ENCODE data around the gene MAP3K6.
"Not testable (repeated sequence)": the region's sequence is repeated elsewhere in the genome, so short reads cannot be mapped to it uniquely, and the experiment has no call there.

The MAP3K6 gene

DNA sequence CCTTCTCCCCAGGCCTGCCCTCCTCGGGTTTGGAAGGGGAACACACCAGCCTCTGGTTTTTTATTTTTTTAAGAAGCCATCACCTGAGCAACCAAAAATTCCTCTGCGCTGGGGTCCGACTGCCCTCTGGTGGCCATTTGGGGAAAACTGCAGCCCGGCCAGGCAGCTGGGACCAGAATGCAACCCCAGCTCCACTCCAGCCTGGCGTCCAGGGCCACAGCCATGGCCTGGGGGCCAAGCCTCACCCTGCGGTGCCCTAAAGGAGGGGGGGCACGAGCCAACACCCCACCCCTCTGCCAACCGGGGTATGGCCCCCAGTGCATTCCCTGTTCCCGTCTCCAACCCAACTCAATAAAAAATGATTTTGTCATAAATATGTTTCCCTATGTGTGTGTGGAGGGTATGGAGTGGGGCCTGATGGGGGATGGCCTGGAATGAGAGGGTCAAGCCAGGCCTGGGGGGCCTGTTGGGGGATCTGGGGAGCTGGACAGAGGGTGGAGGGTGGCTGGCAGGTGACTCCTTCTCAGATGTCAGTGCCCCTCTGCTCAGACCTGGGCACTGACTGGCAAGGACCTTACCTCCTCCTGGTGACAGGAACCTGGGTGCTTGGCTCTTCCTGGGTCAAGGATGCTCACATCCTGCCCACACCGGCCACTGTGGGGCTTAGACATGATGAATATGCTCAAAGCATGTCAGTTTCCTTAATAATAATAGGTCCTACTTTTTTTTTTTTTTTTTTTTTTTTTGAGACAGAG, 28.9 kb upstream of the MAP3K6 start:
- Histone ChIP-seq H3K9ac (ENCODE audit: low read length) (no peak overlapping the region), H3K27me3 (ENCODE audit: control insufficient read depth in 1 of 2, insufficient read depth in 2 of 2, low read length in 2 of 2) (no peaks in the 10 kb centered on the region), H3K4me3 (ENCODE audit: low read depth in 1 of 2, low read length in 2 of 2) (no peak overlapping the region), H3K36me3 (ENCODE audit: insufficient read depth, low read length) (no peaks in the 10 kb centered on the region), H3K9me3 (ENCODE audit: low read length) (no peaks in the 10 kb centered on the region), H3K27ac (ENCODE audit: low read depth, low read length) (no peak overlapping the region), H3K4me1 (ENCODE audit: insufficient read depth, low read length) (peaks cover 24% of the 10 kb centered on the region)

GRCh38 chr1:27394925-27395324, 28.2 kb upstream of the MAP3K6 start:
- peaks cover 17% of the 10 kb centered on the region for H3K4me1 ChIP-seq (ENCODE audit: insufficient read depth, low read length)
- H3K4me3 ChIP-seq (ENCODE audit: low read depth in 1 of 2, low read length in 2 of 2) = no peak overlapping the region
- no peaks in the 10 kb centered on the region for H3K36me3 ChIP-seq (ENCODE audit: insufficient read depth, low read length)
- H3K27me3 ChIP-seq (ENCODE audit: control insufficient read depth in 1 of 2, insufficient read depth in 2 of 2, low read length in 2 of 2) = no peaks in the 10 kb centered on the region
- no peak overlapping the region for H3K27ac ChIP-seq (ENCODE audit: low read depth, low read length)
- H3K9ac ChIP-seq (ENCODE audit: low read length) = no peak overlapping the region
- no peaks in the 10 kb centered on the region for H3K9me3 ChIP-seq (ENCODE audit: low read length)

DNA sequence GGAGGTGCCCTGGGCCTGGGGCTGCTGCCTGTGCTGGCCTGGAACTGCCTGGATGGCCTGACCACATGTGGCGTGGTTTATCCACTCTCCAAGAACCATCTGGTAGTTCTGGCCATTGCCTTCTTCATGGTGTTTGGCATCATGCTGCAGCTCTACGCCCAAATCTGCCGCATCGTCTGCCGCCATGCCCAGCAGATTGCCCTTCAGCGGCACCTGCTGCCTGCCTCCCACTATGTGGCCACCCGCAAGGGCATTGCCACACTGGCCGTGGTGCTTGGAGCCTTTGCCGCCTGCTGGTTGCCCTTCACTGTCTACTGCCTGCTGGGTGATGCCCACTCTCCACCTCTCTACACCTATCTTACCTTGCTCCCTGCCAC, 27.5 kb upstream of the MAP3K6 start:
- Histone ChIP-seq H3K4me3 (ENCODE audit: low read depth in 1 of 2, low read length in 2 of 2) (no peak overlapping the region), H3K4me1 (ENCODE audit: insufficient read depth, low read length) (peaks cover 14% of the 10 kb centered on the region), H3K27me3 (ENCODE audit: control insufficient read depth in 1 of 2, insufficient read depth in 2 of 2, low read length in 2 of 2) (no peaks in the 10 kb centered on the region), H3K27ac (ENCODE audit: low read depth, low read length) (no peak overlapping the region), H3K9me3 (ENCODE audit: low read length) (no peaks in the 10 kb centered on the region), H3K9ac (ENCODE audit: low read length) (no peak overlapping the region), H3K36me3 (ENCODE audit: insufficient read depth, low read length) (no peaks in the 10 kb centered on the region)

- Histone ChIP-seq H3K9ac (ENCODE audit: low read length) (no peak overlapping the region), H3K4me3 (ENCODE audit: low read depth in 1 of 2, low read length in 2 of 2) (no peak overlapping the region)
These were observed 27.0 kb upstream of the MAP3K6 start for GRCh38 chr1:27393641-27394281.

DNA sequence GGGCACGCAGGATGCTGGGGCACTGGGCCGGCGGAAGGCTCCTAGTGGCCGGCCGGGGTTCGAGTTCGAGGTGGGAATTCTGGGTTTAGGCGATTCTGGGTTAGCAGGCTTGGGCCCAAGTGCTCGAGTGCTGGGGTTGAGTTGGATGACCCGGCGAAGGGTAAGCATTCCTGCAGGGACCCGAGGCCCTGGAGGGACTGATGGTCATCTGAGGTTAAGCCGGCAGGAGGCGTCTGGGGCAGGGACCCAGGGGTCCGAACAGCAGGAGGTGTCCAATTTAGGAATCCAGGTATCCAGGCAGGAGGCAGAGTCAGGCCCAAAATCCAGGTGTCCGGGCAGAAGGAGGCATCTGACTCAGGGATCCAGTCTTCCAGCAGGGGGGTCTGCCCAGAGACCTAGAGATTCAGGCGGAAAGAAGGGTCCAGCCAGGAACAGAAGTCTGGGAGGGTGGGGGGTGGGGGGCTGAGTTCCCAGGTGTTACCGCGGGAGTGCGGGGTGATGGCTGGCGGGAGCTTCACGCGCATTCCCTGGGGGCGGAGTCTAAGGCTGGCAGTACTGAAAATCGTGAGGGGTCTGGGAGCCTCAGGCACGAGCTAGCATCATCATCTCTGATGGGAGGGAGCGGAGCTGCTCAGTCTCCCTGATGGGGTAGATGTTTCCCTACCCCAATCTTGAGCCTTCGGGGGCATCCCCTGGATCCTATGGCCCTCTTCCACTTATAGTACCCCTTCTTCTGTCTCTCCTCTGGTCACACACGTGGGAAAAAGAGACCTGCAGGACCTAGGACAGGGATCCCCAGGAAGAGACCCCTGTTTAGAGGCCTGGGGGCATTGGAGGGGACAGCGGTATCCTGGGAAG, 26.2 kb upstream of the MAP3K6 start:
- peaks cover 13% of the 10 kb centered on the region for H3K4me1 ChIP-seq (ENCODE audit: insufficient read depth, low read length)
- no peak overlapping the region for H3K9ac ChIP-seq (ENCODE audit: low read length)
- H3K9me3 ChIP-seq (ENCODE audit: low read length) = no peaks in the 10 kb centered on the region
- no peaks in the 10 kb centered on the region for H3K27me3 ChIP-seq (ENCODE audit: control insufficient read depth in 1 of 2, insufficient read depth in 2 of 2, low read length in 2 of 2)
- H3K27ac ChIP-seq (ENCODE audit: low read depth, low read length) = no peak overlapping the region
- H3K4me3 ChIP-seq (ENCODE audit: low read depth in 1 of 2, low read length in 2 of 2) = peak overlapping the region; percentile 8 to 35
- no peaks in the 10 kb centered on the region for H3K36me3 ChIP-seq (ENCODE audit: insufficient read depth, low read length)

More at GRCh38 chr1:27393641-27394281, 27.0 kb upstream of the MAP3K6 start:
- H3K27ac ChIP-seq (ENCODE audit: low read depth, low read length) = no peak overlapping the region
- peaks cover 13% of the 10 kb centered on the region for H3K4me1 ChIP-seq (ENCODE audit: insufficient read depth, low read length)
- H3K9me3 ChIP-seq (ENCODE audit: low read length) = no peaks in the 10 kb centered on the region
- H3K36me3 ChIP-seq (ENCODE audit: insufficient read depth, low read length) = no peaks in the 10 kb centered on the region
- H3K27me3 ChIP-seq (ENCODE audit: control insufficient read depth in 1 of 2, insufficient read depth in 2 of 2, low read length in 2 of 2) = no peaks in the 10 kb centered on the region

- Histone ChIP-seq H3K4me3 (ENCODE audit: low read depth in 1 of 2, low read length in 2 of 2) (peak within 1 kb of the TSS; percentile 8 to 44), H3K9ac (ENCODE audit: low read length) (no peak within 1 kb of the TSS), H3K9me3 (ENCODE audit: low read length) (no peaks in the 10 kb centered on the region), H3K27ac (ENCODE audit: low read depth, low read length) (peak within 1 kb of the TSS; percentile 30), H3K4me1 (ENCODE audit: insufficient read depth, low read length) (peaks cover 13% of the 10 kb centered on the region), H3K27me3 (ENCODE audit: control insufficient read depth in 1 of 2, insufficient read depth in 2 of 2, low read length in 2 of 2) (no peaks in the 10 kb centered on the region), H3K36me3 (ENCODE audit: insufficient read depth, low read length) (no peaks in the 10 kb centered on the region)
These were observed 25.5 kb upstream of the MAP3K6 start, which contains the start of gene GPR3 for GRCh38 chr1:27392096-27392777. TSS of gene GPR3 (plus strand) at chr1:27392622. CDS start at chr1:27393799, 1,177 bp downstream.

GRCh38 chr1:27391511-27392095, 24.8 kb upstream of the MAP3K6 start:
- peak overlapping the region; percentile 8 to 44 for H3K4me3 ChIP-seq (ENCODE audit: low read depth in 1 of 2, low read length in 2 of 2)
- H3K4me1 ChIP-seq (ENCODE audit: insufficient read depth, low read length) = peaks cover 13% of the 10 kb centered on the region
- no peaks in the 10 kb centered on the region for H3K27me3 ChIP-seq (ENCODE audit: control insufficient read depth in 1 of 2, insufficient read depth in 2 of 2, low read length in 2 of 2)
- H3K36me3 ChIP-seq (ENCODE audit: insufficient read depth, low read length) = no peaks in the 10 kb centered on the region
- no peak overlapping the region for H3K9ac ChIP-seq (ENCODE audit: low read length)
- H3K9me3 ChIP-seq (ENCODE audit: low read length) = no peaks in the 10 kb centered on the region
- H3K27ac ChIP-seq (ENCODE audit: low read depth, low read length) = peak overlapping the region; percentile 28

- Histone ChIP-seq H3K27me3 (ENCODE audit: control insufficient read depth in 1 of 2, insufficient read depth in 2 of 2, low read length in 2 of 2) (peaks cover 0 to 3% of the 10 kb centered on the region in 2 donors), H3K36me3 (ENCODE audit: insufficient read depth, low read length) (no peaks in the 10 kb centered on the region), H3K27ac (ENCODE audit: low read depth, low read length) (no peak overlapping the region), H3K4me3 (ENCODE audit: low read depth in 1 of 2, low read length in 2 of 2) (no peak overlapping the region), H3K9ac (ENCODE audit: low read length) (no peak overlapping the region), H3K9me3 (ENCODE audit: low read length) (no peaks in the 10 kb centered on the region), H3K4me1 (ENCODE audit: insufficient read depth, low read length) (peaks cover 13% of the 10 kb centered on the region)
These were observed 21.7 kb upstream of the MAP3K6 start for GRCh38 chr1:27388337-27389005.

DNA sequence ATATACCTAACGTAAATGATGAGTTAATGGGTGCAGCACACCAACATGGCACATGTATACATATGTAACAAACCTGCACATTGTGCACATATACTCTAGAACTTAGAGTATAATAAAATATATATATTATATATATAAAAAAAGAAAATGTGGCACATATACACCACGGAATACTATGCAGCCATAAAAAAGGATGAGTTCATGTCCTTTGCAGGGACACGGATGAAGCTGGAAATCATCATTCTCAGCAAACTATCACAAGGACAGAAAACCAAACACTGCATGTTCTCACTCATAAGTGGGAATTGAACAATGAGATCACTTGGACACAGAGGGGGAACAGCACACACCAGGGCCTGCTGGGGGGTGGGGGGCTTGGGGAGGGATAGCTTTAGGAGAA, 18.0 kb upstream of the MAP3K6 start:
- not testable (repeated sequence) for H3K27ac ChIP-seq (ENCODE audit: low read depth, low read length)

GRCh38 chr1:27383661-27384060, 16.9 kb upstream of the MAP3K6 start:
- Histone ChIP-seq H3K4me3 (ENCODE audit: low read depth in 1 of 2, low read length in 2 of 2) (no peak overlapping the region), H3K4me1 (ENCODE audit: insufficient read depth, low read length) (no peaks in the 10 kb centered on the region), H3K9me3 (ENCODE audit: low read length) (no peaks in the 10 kb centered on the region), H3K36me3 (ENCODE audit: insufficient read depth, low read length) (no peaks in the 10 kb centered on the region), H3K9ac (ENCODE audit: low read length) (no peak overlapping the region), H3K27ac (ENCODE audit: low read depth, low read length) (no peak overlapping the region), H3K27me3 (ENCODE audit: control insufficient read depth in 1 of 2, insufficient read depth in 2 of 2, low read length in 2 of 2) (peaks cover 0 to 16% of the 10 kb centered on the region in 2 donors)

More for the DNA sequence above, 18.0 kb upstream of the MAP3K6 start:
- not testable (repeated sequence) for H3K4me3 ChIP-seq (ENCODE audit: low read depth in 1 of 2, low read length in 2 of 2); H3K36me3 ChIP-seq (ENCODE audit: insufficient read depth, low read length); H3K4me1 ChIP-seq (ENCODE audit: insufficient read depth, low read length); H3K9ac ChIP-seq (ENCODE audit: low read length); H3K9me3 ChIP-seq (ENCODE audit: low read length)
- peaks cover 0 to 16% of the 10 kb centered on the region in 2 donors for H3K27me3 ChIP-seq (ENCODE audit: control insufficient read depth in 1 of 2, insufficient read depth in 2 of 2, low read length in 2 of 2)

Data from muscle layer of colon (tissue), 2 donors.